ENCODE results near the gene LMO1. TPM values are rescaled to one million over a fixed set of nuclear protein-coding genes. Genes with fewer than 3 reads are reported as not detected.

The LMO1 gene
- total RNA-seq, 1 experiment from 2014 or later, result 0.27 TPM

GRCh38 chr11:8227156-8228152, 36.2 kb downstream of the LMO1 start:
- TF ChIP-seq SIN3A (IDR thresholded peaks at IDR 0.05; ENCODE audit: low read depth) (no peak), YY1 (IDR thresholded peaks at IDR 0.05; ENCODE audit: extremely low read depth, insufficient replicate concordance, low read depth, low read length) (no peak), FOSL1 (IDR thresholded peaks at IDR 0.05; ENCODE audit: low read depth) (no peak), CBX3 (IDR thresholded peaks at IDR 0.05; ENCODE audit: low read depth) (no peak), RAD21 (IDR thresholded peaks at IDR 0.05; ENCODE audit: low read depth) (no peak), POLR2AphosphoS5 (IDR thresholded peaks at IDR 0.05; ENCODE audit: low read depth, low read length) (no peak), JUND (IDR thresholded peaks at IDR 0.05) (no peak), EGR1 (IDR thresholded peaks at IDR 0.05; ENCODE audit: low read depth) (no peak), SRF (IDR thresholded peaks at IDR 0.05; ENCODE audit: low read depth) (no peak), TCF7L2 (IDR thresholded peaks at IDR 0.05; ENCODE audit: borderline replicate concordance, extremely low read depth, insufficient read depth, insufficient read length) (no peak), ZFX (IDR thresholded peaks at IDR 0.05) (no peak)
- TF ChIP-seq, protein P1, sequence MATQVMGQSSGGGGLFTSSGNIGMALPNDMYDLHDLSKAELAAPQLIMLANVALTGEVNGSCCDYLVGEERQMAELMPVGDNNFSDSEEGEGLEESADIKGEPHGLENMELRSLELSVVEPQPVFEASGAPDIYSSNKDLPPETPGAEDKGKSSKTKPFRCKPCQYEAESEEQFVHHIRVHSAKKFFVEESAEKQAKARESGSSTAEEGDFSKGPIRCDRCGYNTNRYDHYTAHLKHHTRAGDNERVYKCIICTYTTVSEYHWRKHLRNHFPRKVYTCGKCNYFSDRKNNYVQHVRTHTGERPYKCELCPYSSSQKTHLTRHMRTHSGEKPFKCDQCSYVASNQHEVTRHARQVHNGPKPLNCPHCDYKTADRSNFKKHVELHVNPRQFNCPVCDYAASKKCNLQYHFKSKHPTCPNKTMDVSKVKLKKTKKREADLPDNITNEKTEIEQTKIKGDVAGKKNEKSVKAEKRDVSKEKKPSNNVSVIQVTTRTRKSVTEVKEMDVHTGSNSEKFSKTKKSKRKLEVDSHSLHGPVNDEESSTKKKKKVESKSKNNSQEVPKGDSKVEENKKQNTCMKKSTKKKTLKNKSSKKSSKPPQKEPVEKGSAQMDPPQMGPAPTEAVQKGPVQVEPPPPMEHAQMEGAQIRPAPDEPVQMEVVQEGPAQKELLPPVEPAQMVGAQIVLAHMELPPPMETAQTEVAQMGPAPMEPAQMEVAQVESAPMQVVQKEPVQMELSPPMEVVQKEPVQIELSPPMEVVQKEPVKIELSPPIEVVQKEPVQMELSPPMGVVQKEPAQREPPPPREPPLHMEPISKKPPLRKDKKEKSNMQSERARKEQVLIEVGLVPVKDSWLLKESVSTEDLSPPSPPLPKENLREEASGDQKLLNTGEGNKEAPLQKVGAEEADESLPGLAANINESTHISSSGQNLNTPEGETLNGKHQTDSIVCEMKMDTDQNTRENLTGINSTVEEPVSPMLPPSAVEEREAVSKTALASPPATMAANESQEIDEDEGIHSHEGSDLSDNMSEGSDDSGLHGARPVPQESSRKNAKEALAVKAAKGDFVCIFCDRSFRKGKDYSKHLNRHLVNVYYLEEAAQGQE (IDR thresholded peaks at IDR 0.05; ENCODE audit: low read depth), result no peak
- TF ChIP-seq, protein P2, sequence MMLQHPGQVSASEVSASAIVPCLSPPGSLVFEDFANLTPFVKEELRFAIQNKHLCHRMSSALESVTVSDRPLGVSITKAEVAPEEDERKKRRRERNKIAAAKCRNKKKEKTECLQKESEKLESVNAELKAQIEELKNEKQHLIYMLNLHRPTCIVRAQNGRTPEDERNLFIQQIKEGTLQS (IDR thresholded peaks at IDR 0.05), result no peak
- RAD21 ChIA-PET (ENCODE audit: low non-redundant PET in 1 of 2, low total read pairs in 2 of 2, uncharacterized antibody in 2 of 2, unreplicated experiment in 2 of 2), result no interaction called here
- H3K4me1 ChIP-seq (ENCODE audit: control insufficient read depth in 1 of 2, insufficient read depth in 2 of 2, low read length in 2 of 2), result peaks cover 0 to 3% of the 10 kb centered on the region in 2 experiments; a peak in 1 of 4 replicates
- CTCF ChIA-PET, result no interaction called here
- no peak overlapping the region for H3K4me2 ChIP-seq (ENCODE audit: low read length)
- no TSS peak for BruUV-seq (replicated peaks)
- DNase-seq (ENCODE audit: low read depth, low spot score) (no peak), ATAC-seq (no peak)
- POLR2A ChIA-PET, result interaction anchor here (1.1 kb wide), 1 partner anchor 340 kb away, joined by 4 read pairs; no protein-coding TSS in a partner anchor
- H3K79me2 ChIP-seq (ENCODE audit: insufficient read depth, low read length), result no peaks in the 10 kb centered on the region
- H3K27me3 ChIP-seq (ENCODE audit: insufficient read depth, low read length), result no peaks in the 10 kb centered on the region
- no peaks in the 10 kb centered on the region for H3K9me2 ChIP-seq (ENCODE audit: insufficient read depth)
- H3K27ac ChIP-seq (ENCODE audit: low read depth, low read length), result no peak overlapping the region
- no peak overlapping the region for H3K9ac ChIP-seq (ENCODE audit: low read length)
- no peaks in the 10 kb centered on the region for H3K9me3 ChIP-seq (ENCODE audit: control insufficient read depth in 1 of 2, insufficient read depth in 1 of 2, low read depth in 1 of 2, low read length in 2 of 2)
- no peaks in the 10 kb centered on the region for H4K20me1 ChIP-seq (ENCODE audit: insufficient read depth)
- H3K36me3 ChIP-seq (ENCODE audit: control insufficient read depth in 1 of 2, insufficient read depth in 2 of 2, low read length in 2 of 2), result no peaks in the 10 kb centered on the region
- H3K4me3 ChIP-seq (replicated peaks in 1 of 2; ENCODE audit: low read depth in 1 of 2, low read length in 2 of 2), result no peak overlapping the region
- intact Hi-C loops (cut with micrococcal nuclease), result loop anchor here (10.0 kb wide), 1 partner anchor 727 kb away; no protein-coding TSS in a partner anchor
- no peak overlapping the region for H2AFZ ChIP-seq (ENCODE audit: low read depth, low read length, poor library complexity, severe bottlenecking)

Data from HCT116 (cell line).